Immature natural killer cell (primary cell): Measurements from ENCODE around the gene TMEM120A. TPM values are rescaled to one million over a fixed set of nuclear protein-coding genes. Genes with fewer than 3 reads are reported as not detected.
A peak's percentile ranks its signal among the peaks of the same experiment; 100 is the strongest.

Experiments used
- DNase-seq, 3 donors: peaks; one replicate each; pipeline ENCODE4 v3.0.0; 2022; ENCODE audit warnings: mixed read lengths in 1 of 3
- H3K27ac Mint-ChIP-seq, 6 donors: one replicate each; pipeline ENCODE4 v1.8.0; 2020; ENCODE audit warnings: mixed read lengths in 6 of 6, mild to moderate bottlenecking in 5 of 6, inconsistent platforms in 4 of 6, moderate library complexity in 3 of 6
- H3K27me3 Mint-ChIP-seq, 3 donors: one replicate each; pipeline ENCODE4 v1.8.0; 2020 to 2021; ENCODE audit warnings: low read depth in 3 of 3, mild to moderate bottlenecking in 3 of 3, mixed read lengths in 3 of 3, moderate library complexity in 3 of 3, inconsistent platforms in 1 of 3
- H3K36me3 Mint-ChIP-seq, 3 donors: one replicate each; pipeline ENCODE4 v1.8.0; 2020; ENCODE audit warnings: mixed read lengths in 3 of 3, inconsistent platforms in 2 of 3, mild to moderate bottlenecking in 2 of 3
- H3K4me1 Mint-ChIP-seq, 2 donors: one replicate each; pipeline ENCODE4 v1.8.0; 2020; ENCODE audit warnings: inconsistent platforms in 2 of 2, mild to moderate bottlenecking in 2 of 2, mixed read lengths in 2 of 2, moderate library complexity in 1 of 2
- H3K4me3 Mint-ChIP-seq, 5 donors: one replicate each; pipeline ENCODE4 v1.8.0; 2020; ENCODE audit warnings: mild to moderate bottlenecking in 5 of 5, mixed read lengths in 5 of 5, inconsistent platforms in 3 of 5, moderate library complexity in 3 of 5
- H3K9me3 Mint-ChIP-seq, 6 donors: one replicate each; pipeline ENCODE4 v1.8.0; 2020; ENCODE audit warnings: mild to moderate bottlenecking in 6 of 6, mixed read lengths in 6 of 6, inconsistent platforms in 4 of 6, moderate library complexity in 3 of 6
- polyA plus RNA-seq, 3 donors: library from polyadenylated mRNA; unstranded; fragments of 300-500 nt; fragmentation: Illumina TruSeq; gene quantifications; one replicate each; pipeline ENCODE4 v1.2.3, GENCODE V29; 2021

Gene TMEM120A
- polyA plus RNA-seq, 3 donors from 2014 or later = 35.1 to 53.8 (median 47.6) TPM

DNA sequence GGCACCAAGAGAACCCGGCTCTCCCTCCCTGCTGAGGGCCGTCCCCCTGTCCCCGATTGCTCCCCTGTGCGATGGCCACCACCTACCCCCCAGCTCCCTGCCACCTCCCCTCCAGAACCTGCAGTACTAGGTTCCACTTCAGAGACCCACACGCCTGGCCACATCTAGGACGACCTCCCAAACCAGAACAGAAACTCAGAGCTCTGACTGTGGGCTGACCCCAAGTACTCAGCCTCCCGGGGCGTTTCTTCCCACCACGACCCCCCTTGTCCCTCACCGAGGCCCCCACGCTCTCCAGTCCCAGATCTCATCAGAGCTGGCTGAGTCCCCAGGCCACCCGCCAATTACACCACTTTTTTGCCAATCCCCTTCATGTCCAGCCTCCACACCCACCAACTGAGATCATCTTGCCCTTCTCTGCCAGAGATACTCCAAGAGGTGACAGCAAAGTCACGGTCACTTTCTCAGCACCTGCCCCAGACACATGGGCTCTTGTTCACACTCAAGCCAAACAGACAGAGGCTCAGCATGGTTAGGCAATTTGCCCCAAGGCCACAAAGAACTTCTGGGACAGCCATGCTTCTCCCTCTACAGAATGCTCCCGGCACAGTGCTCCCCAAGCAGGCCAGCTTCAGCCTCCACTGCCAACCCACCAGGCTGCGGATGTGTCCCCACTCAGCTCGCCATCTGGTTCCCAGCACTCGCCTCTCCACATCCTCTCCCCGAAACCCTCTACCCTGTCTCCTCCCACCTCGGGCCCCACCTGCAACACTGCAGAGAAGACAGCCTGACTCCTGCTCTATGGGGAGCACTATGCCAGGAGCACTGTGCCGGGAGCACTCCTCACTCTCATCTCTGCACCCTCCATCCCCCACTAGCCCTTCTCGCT, 4.7 kb downstream of the TMEM120A start:
- Mint-ChIP-seq H3K4me3 (peak overlapping the region in 2 of 5 donors; percentile 2 to 17), H3K36me3 (peaks cover 0 to 7% (median 6%) of the 10 kb centered on the region in 3 donors), H3K27ac (peak overlapping the region in 4 of 6 donors; percentile 28 to 48 (median 32)), H3K27me3 (peaks cover 0 to 8% (median 4%) of the 10 kb centered on the region in 3 donors), H3K4me1 (peaks cover 7 to 15% of the 10 kb centered on the region in 2 donors), H3K9me3 (no peaks in the 10 kb centered on the region)
- DNase-seq = no peak

DNA sequence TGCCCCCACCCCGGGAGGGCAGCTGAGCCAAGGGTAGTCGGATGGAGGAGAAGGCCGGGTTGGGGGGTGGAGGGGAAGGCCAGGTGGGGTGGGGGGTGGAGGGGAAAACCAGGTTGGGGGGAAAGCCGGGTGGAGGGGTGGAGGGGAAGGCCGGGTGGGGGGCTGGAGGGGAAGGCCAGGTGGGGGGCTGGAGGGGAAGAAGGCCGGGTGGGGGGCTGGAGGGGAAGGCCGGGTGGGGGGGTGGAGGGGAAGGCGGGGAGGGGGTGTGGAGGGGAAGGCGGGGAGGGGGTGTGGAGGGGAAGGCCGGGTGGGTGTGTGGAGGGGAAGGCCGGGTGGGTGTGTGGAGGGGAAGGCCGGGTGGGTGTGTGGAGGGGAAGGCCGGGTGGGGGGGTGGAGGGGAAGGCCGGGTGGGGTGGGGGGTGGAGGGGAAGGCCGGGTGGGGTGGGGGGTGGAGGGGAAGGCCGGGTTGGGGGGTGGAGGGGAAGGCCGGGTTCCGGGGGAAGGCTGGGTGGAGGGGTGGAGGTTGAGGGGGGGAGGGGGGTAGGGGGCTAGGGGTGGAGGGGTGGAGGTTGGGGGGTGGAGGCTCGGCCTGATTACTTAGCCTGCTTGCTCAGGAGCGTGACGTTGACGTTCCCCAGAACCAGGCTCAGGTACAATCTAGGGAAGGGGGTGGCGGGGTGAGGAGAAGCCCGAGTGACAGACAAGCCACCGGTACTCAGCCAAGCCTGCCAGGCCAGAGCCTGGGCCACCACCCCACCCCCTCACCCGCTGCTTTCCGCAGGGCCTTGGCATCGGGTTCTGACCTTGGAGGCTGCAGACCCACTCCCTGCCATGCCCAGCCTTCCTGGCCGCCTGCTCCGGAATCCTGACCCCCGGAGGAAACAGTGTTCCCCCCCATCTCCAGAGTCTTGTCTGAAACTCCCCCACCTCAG, 5.6 kb downstream of the TMEM120A start:
- Mint-ChIP-seq H3K36me3 (peaks cover 0 to 7% (median 6%) of the 10 kb centered on the region in 3 donors), H3K4me1 (peaks cover 7 to 15% of the 10 kb centered on the region in 2 donors), H3K4me3 (no peak overlapping the region), H3K27ac (peak overlapping the region in 1 of 6 donors; percentile 3), H3K27me3 (peaks cover 0 to 4% (median 4%) of the 10 kb centered on the region in 3 donors), H3K9me3 (no peaks in the 10 kb centered on the region)
- DNase-seq = no peak

DNA sequence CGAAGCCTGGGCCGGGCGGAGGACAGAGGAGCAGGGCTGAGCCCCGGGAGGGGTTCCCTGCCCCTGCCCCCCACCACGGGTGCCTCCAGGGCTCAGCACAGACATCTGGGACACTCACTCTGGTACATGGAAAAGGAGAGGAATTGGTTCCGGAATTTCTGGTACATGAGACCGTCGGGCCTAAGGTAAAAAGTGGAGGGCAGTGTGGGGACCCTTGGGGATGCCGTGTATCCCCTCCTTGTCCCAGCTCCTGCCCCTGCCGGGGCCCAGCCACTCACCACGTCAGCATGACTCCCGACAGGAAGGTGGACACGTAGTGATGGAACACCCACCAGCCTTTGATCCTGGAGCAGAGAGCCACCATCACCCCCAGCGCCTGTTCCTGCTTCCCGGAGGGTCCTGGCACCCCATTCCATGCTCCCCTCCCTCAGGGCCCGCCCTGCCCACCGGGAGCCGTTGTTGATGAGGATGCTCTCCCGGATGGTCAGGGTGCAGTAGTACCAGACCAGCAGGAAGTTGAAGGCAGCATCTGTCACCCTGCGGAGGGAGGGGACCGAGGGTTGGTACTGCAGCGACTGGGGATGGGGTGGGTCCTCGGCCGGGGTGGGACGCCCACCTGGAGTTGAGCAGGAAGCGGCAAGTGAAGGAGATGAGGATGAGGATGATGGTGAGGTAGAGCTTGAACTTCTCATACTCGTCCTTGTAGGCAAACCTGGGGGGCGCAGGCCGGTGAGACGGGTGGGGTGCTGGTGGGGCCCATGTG, 6.4 kb downstream of the TMEM120A start:
- Mint-ChIP-seq H3K36me3 (peaks cover 0 to 7% (median 6%) of the 10 kb centered on the region in 3 donors), H3K4me1 (peaks cover 7 to 8% of the 10 kb centered on the region in 2 donors), H3K4me3 (no peak overlapping the region), H3K27ac (peak overlapping the region in 1 of 6 donors; percentile 57), H3K27me3 (peaks cover 0 to 4% (median 2%) of the 10 kb centered on the region in 3 donors), H3K9me3 (no peaks in the 10 kb centered on the region)
- no peak for DNase-seq

DNA sequence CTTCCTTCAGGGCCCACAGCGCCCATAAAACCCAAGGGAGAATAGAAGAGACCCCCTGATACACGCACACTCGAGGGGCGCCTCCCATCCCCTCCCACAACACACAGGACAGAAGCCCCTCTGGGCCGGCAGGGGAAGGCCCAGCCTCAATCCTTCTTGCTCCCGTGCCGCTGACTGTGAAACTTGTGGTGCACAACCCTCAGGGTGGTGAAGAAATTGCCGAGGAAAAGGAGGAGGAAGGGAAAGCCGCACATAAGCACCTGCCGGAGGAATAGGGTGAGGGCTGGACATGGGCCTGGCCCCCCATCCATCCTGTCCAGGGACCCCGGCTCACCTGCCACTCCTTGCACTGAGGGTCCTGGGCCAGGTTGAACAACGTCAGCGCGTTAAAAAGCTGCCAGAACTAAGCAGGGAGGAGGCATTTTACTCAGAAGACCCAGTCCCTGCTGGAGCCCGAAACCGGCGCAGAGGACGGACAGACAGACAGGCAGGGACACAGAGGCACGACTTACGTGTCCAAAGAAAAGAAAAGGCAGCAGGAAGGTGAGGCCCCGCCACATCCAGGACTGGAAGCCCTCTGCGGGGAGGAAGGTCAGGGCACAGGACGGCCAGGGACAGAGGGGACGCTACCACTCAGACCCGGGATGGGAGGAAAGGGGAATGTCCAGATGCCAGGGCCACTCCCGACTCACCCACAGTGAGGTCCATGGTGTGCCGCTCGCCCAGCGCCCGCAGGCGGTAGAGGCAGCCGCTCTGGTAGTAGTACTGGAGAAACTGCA, 7.2 kb downstream of the TMEM120A start:
- no peak for DNase-seq
- Mint-ChIP-seq H3K9me3 (no peaks in the 10 kb centered on the region), H3K4me3 (no peak overlapping the region), H3K36me3 (peaks cover 0 to 7% (median 6%) of the 10 kb centered on the region in 3 donors), H3K27ac (peak overlapping the region in 1 of 6 donors; percentile 35), H3K27me3 (peaks cover 0 to 4% (median 2%) of the 10 kb centered on the region in 3 donors), H3K4me1 (peaks cover 6 to 7% of the 10 kb centered on the region in 2 donors)

DNA sequence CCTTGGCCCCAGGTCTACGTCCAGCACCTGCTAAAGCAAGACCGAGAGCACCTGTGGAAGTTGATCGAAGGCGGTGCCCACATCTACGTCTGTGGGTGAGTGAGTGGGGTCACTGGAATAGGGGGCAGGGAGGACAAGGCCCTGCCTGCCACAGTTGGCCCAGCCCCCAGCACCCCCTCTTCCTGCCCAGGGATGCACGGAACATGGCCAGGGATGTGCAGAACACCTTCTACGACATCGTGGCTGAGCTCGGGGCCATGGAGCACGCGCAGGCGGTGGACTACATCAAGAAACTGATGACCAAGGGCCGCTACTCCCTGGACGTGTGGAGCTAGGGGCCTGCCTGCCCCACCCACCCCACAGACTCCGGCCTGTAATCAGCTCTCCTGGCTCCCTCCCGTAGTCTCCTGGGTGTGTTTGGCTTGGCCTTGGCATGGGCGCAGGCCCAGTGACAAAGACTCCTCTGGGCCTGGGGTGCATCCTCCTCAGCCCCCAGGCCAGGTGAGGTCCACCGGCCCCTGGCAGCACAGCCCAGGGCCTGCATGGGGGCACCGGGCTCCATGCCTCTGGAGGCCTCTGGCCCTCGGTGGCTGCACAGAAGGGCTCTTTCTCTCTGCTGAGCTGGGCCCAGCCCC, 8.1 kb downstream of the TMEM120A start:
- H3K27ac Mint-ChIP-seq = no peak overlapping the region
- H3K9me3 Mint-ChIP-seq = no peaks in the 10 kb centered on the region
- H3K27me3 Mint-ChIP-seq = peaks cover 0 to 4% (median 2%) of the 10 kb centered on the region in 3 donors
- peaks cover 6 to 7% of the 10 kb centered on the region in 2 donors for H3K4me1 Mint-ChIP-seq
- DNase-seq = no peak
- peaks cover 0 to 7% (median 6%) of the 10 kb centered on the region in 3 donors for H3K36me3 Mint-ChIP-seq
- no peak overlapping the region for H3K4me3 Mint-ChIP-seq

DNA sequence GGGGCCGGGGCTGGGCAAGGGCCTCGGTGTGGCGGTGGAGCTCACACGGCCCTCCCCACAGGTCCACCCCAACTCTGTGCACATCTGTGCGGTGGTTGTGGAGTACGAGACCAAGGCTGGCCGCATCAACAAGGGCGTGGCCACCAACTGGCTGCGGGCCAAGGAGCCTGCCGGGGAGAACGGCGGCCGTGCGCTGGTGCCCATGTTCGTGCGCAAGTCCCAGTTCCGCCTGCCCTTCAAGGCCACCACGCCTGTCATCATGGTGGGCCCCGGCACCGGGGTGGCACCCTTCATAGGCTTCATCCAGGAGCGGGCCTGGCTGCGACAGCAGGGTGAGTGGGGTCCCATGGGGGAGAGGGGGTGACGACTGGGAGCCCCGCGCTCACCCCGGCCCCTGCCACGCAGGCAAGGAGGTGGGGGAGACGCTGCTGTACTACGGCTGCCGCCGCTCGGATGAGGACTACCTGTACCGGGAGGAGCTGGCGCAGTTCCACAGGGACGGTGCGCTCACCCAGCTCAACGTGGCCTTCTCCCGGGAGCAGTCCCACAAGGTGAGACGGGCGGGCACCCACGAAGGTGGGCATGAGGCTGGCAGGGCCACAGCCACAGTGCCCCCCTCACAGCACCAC, 8.8 kb downstream of the TMEM120A start:
- Mint-ChIP-seq H3K4me3 (no peak overlapping the region), H3K36me3 (peaks cover 0 to 7% (median 3%) of the 10 kb centered on the region in 3 donors), H3K4me1 (peaks cover 3 to 7% of the 10 kb centered on the region in 2 donors), H3K27me3 (peaks cover 0 to 4% (median 2%) of the 10 kb centered on the region in 3 donors), H3K9me3 (no peaks in the 10 kb centered on the region), H3K27ac (no peak overlapping the region)
- no peak for DNase-seq

DNA sequence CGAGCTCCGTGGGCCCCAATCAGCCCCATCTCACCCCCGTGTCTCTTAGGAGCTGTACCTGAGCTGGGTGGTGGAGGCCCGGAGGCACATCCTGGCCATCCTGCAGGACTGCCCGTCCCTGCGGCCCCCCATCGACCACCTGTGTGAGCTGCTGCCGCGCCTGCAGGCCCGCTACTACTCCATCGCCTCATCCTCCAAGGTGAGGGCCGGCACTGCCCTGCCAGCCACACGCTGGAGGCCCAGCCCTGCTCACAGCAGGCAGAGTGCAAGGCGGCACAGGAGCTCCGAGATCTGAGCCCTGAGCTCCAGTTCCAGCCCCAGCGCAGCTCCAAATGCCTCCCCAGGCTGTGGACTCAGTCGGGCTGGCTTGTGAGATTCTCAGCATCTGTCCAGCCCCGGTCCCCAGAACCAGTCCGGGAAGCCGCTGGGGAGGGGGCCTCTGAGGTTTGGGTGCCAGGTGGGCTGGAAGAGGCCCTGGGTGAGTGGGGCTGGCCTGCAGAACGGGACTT, 9.3 kb downstream of the TMEM120A start:
- no peak for DNase-seq
- Mint-ChIP-seq H3K27ac (no peak overlapping the region), H3K36me3 (peaks cover 0 to 7% (median 3%) of the 10 kb centered on the region in 3 donors), H3K9me3 (no peaks in the 10 kb centered on the region), H3K4me1 (peaks cover 4% of the 10 kb centered on the region in 2 donors), H3K27me3 (peaks cover 0 to 4% (median 2%) of the 10 kb centered on the region in 3 donors), H3K4me3 (no peak overlapping the region)

DNA sequence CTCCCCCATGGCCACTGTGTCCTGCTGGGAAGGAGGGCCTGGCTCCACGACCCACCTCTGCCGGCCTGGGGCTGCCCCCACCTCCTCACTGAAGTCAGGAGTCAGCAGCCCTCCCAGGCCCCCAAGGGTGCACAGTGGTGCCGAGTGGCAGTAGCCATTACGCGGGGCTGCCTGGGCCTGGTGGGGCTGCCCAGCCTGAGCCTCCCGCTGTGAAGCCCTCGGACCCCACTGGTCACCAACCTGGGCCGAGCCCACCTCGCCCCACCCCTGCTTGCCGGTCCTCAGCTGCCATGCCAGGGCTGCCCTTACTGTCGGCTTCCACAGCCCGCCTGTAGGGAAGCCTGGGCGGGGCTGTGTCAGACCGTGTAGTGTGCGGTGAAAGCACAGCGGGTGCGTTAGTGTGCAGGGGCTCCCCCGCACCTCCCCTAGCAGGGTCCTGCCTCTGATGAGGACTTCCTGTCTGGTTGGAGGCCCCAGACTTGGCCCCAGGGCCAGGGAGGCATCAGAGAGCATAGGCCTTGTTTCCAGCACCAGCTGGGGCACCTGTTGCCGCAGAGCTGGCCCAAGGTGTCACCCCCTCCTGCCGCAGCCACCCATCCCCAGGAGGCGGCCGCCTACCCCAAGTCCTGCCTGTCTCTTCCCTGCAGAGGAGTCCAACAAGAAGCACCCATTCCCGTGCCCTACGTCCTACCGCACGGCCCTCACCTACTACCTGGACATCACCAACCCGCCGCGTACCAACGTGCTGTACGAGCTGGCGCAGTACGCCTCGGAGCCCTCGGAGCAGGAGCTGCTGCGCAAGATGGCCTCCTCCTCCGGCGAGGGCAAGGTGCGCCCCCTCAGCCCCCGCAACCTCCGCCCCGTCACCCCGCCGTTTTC, 10.0 kb downstream of the TMEM120A start:
- Mint-ChIP-seq H3K27ac (no peak overlapping the region), H3K4me3 (no peak overlapping the region), H3K9me3 (no peaks in the 10 kb centered on the region), H3K27me3 (peaks cover 0 to 4% (median 2%) of the 10 kb centered on the region in 3 donors), H3K4me1 (peaks cover 0 to 2% of the 10 kb centered on the region in 2 donors), H3K36me3 (peaks cover 0 to 7% (median 3%) of the 10 kb centered on the region in 3 donors)
- DNase-seq = no peak

DNA sequence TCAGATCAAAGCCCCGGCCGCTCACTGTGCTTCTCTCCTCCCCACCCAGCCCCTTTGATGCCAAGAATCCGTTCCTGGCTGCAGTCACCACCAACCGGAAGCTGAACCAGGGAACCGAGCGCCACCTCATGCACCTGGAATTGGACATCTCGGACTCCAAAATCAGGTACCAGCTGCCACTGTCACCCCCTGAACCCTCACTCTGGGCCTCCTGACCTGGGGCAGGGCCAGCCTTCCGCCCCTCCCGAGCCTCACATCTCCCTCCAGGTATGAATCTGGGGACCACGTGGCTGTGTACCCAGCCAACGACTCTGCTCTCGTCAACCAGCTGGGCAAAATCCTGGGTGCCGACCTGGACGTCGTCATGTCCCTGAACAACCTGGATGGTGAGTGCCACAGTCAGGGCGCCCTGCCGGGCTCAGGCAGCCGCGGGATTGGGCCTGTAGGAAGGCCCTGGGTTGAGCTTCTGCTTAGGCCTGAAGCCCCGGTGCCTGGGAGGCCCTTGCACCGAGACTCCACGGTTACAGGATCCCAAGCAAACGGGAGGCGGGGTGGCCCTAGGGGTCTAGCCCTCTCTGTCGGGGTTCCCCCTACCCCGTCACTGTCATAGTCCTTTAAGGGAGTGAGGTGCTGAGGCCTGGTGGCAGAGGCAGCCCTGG, 10.8 kb downstream of the TMEM120A start:
- DNase-seq = no peak
- Mint-ChIP-seq H3K27ac (no peak overlapping the region), H3K4me1 (peaks cover 0 to 2% of the 10 kb centered on the region in 2 donors), H3K9me3 (no peaks in the 10 kb centered on the region), H3K27me3 (peaks cover 0 to 4% (median 2%) of the 10 kb centered on the region in 3 donors), H3K4me3 (no peak overlapping the region), H3K36me3 (peaks cover 0 to 7% (median 3%) of the 10 kb centered on the region in 3 donors)

DNA sequence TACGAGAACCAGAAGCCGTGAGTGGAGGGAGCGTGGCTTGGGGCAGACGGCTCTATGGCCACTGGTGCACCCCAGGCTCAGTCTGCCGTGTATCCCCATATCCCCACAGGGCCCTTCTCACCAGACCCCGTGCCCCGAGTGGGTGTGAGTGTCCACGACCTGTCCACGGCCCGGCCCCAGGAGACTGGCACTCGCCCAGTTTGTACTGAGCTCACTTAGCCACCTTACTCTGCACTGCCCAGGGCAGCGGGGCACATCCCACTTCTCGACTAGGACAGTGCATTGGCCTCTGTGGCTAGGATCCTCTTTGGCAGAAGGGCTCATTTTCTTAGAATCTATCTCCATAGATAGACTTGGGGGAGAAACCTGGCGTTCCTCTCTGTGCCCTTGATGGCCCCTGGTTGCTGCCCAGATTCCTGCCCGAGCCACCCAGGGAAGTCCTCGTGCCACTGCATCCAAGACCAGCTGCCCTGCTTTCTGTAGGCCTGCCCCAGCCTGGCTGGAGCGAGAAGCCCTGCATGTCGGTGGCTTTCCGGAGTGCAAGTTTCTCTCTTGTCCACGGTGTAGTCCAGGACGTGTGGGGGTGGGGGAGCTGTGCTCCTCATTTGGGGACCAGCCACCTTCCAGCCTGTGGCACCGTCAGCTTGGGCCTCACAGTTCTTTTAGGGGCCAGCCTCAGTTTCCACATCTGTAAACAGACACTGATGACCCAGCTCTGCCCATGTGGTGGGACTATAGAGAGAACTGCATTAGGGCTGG, 11.9 kb downstream of the TMEM120A start:
- Mint-ChIP-seq H3K27me3 (peaks cover 0 to 4% (median 2%) of the 10 kb centered on the region in 3 donors), H3K9me3 (no peaks in the 10 kb centered on the region), H3K4me3 (no peak overlapping the region), H3K4me1 (peaks cover 0 to 2% of the 10 kb centered on the region in 2 donors), H3K27ac (no peak overlapping the region), H3K36me3 (peaks cover 0 to 7% (median 3%) of the 10 kb centered on the region in 3 donors)
- no peak for DNase-seq
